HCT116 (cell line): ENCODE data around the gene R3HCC1L.

Experiments
- CTCF ChIP-seq, 3 experiments: fragments of 200-600 bp in 1 of 3; sonication (generic) in 1 of 3; IDR thresholded peaks in 2 of 3; conservative IDR thresholded peaks in 1 of 3; 2 replicates each; pipeline ENCODE4 v1.5.1; 2012 to 2017; ENCODE audit warnings: low read depth in 2 of 3, low read length in 2 of 3, antibody characterized with exemption in 1 of 3, borderline replicate concordance in 1 of 3, control low read depth in 1 of 3, mild to moderate bottlenecking in 1 of 3, mixed read lengths in 1 of 3, mixed run types in 1 of 3, moderate library complexity in 1 of 3; ENCODE audit not compliant: insufficient read depth in 1 of 3
- EZH2 ChIP-seq: fragments of 200-600 bp; sonication (generic); IDR thresholded peaks from 2 replicates; pipeline ENCODE4 v1.6.1; 2017; ENCODE audit warnings: antibody characterized with exemption, mixed run types
- POLR2A ChIP-seq: IDR thresholded peaks from 2 replicates; pipeline ENCODE4 v1.7.0; 2011; ENCODE audit warnings: borderline replicate concordance; ENCODE audit not compliant: insufficient read depth, insufficient read length; ENCODE audit errors: extremely low read depth
- TCF7L2 ChIP-seq: IDR thresholded peaks from 2 replicates; pipeline ENCODE4 v1.7.0; 2011; ENCODE audit warnings: borderline replicate concordance, inconsistent platforms; ENCODE audit not compliant: insufficient read depth, insufficient read length; ENCODE audit errors: extremely low read depth
- ZFX ChIP-seq: fragments of 450-650 bp; IDR thresholded peaks from 2 replicates; pipeline ENCODE4 v1.6.1; 2017

GRCh38 chr10:98085238-98085637 is 49.2 kb upstream of the R3HCC1L start:
- TF ChIP-seq POLR2A, result no peak
- no peak for TF ChIP-seq CTCF (IDR thresholded peaks at IDR 0.05 in 2 of 3, conservative IDR thresholded peaks at IDR 0.05 in 1 of 3; ENCODE audit: borderline replicate concordance in 1 of 3, insufficient read depth in 1 of 3, low read depth in 2 of 3, low read length in 2 of 3)
- no peak for TF ChIP-seq TCF7L2
- no peak for TF ChIP-seq ZFX
- no peak for TF ChIP-seq EZH2
